SU-DHL-6 (cell line): Measurements from ENCODE around the gene FKBP9.

Experiments
- H2AFZ ChIP-seq: fragments of 200-600 bp; sonication (generic); 2 replicates; pipeline ENCODE4 v1.6.1; 2014; ENCODE audit warnings: low read depth, mild to moderate bottlenecking, moderate library complexity, mixed read lengths, antibody characterized with exemption, low read length; ENCODE audit not compliant: severe bottlenecking
- H3F3A ChIP-seq: fragments of 200-600 bp; shearing (Covaris generic); 2 replicates; pipeline ENCODE4 v1.6.0; 2016; ENCODE audit warnings: antibody characterized with exemption, mild to moderate bottlenecking; ENCODE audit not compliant: insufficient read depth
- H3K27ac ChIP-seq: fragments of 200-600 bp; sonication (generic); 2 replicates; pipeline ENCODE4 v1.5.1; 2016; ENCODE audit warnings: low read depth, mild to moderate bottlenecking, low read length, moderate library complexity, mixed read lengths
- H3K27me3 ChIP-seq: fragments of 200-600 bp; sonication (generic), shearing (Covaris generic); 2 replicates; pipeline ENCODE4 v1.6.0; 2014; ENCODE audit warnings: mild to moderate bottlenecking, low read length
- H3K36me3 ChIP-seq: fragments of 200-600 bp; sonication (generic); 2 replicates; pipeline ENCODE4 v1.6.1; 2014; ENCODE audit warnings: mild to moderate bottlenecking, low read length, mixed read lengths
- H3K4me2 ChIP-seq: fragments of 300-600, 200-600 bp; shearing (Covaris generic), sonication (generic); 2 replicates; pipeline ENCODE4 v1.6.0; 2014; ENCODE audit warnings: low read length, low read depth, mild to moderate bottlenecking; ENCODE audit not compliant: poor library complexity, severe bottlenecking
- H3K4me3 ChIP-seq: fragments of 200-600 bp; sonication (generic); 2 replicates; pipeline ENCODE4 v1.5.1; 2014; ENCODE audit warnings: antibody characterized with exemption, low read length, mild to moderate bottlenecking, mixed read lengths; ENCODE audit not compliant: insufficient read depth, poor library complexity, severe bottlenecking
- H3K79me2 ChIP-seq: fragments of 200-600 bp; sonication (generic); 2 replicates; pipeline ENCODE4 v1.6.1; 2014; ENCODE audit warnings: mild to moderate bottlenecking, low read length, moderate library complexity; ENCODE audit not compliant: insufficient read depth
- H3K9ac ChIP-seq: fragments of 200-600 bp; sonication (generic); 2 replicates; pipeline ENCODE4 v1.7.0; 2014; ENCODE audit warnings: mild to moderate bottlenecking, low read length
- H3K9me2 ChIP-seq: fragments of 200-600 bp; sonication (generic); replicated peaks from 2 replicates; pipeline ENCODE4 v1.6.1; 2014; ENCODE audit warnings: low read length; ENCODE audit not compliant: insufficient read depth
- H3K9me3 ChIP-seq: fragments of 200-600 bp; sonication (generic); 2 replicates; pipeline ENCODE4 v1.6.1; 2014; ENCODE audit warnings: low read length, mixed read lengths; ENCODE audit not compliant: insufficient read depth
- H4K20me1 ChIP-seq: fragments of 200-600 bp; sonication (generic); 2 replicates; pipeline ENCODE4 v1.6.1; 2014; ENCODE audit warnings: low read depth, mild to moderate bottlenecking, antibody characterized with exemption, low read length, moderate library complexity, mixed read lengths
- EZH2phosphoT487 ChIP-seq: fragments of 200-600 bp; sonication (generic), shearing (Covaris generic); conservative IDR thresholded peaks from 2 replicates; pipeline ENCODE4 v1.6.1; 2018; ENCODE audit warnings: mild to moderate bottlenecking, antibody characterized with exemption, low read length, moderate library complexity, mixed read lengths
- TF ChIP-seq, protein P1 (sequence below): fragments of 200-600 bp; sonication (generic); IDR thresholded peaks from one replicate; pipeline ENCODE4 v1.5.1; 2017; ENCODE audit warnings: antibody characterized with exemption, mild to moderate bottlenecking, low read length, moderate library complexity; ENCODE audit not compliant: insufficient read depth, poor library complexity, severe bottlenecking

The FKBP9 gene

DNA sequence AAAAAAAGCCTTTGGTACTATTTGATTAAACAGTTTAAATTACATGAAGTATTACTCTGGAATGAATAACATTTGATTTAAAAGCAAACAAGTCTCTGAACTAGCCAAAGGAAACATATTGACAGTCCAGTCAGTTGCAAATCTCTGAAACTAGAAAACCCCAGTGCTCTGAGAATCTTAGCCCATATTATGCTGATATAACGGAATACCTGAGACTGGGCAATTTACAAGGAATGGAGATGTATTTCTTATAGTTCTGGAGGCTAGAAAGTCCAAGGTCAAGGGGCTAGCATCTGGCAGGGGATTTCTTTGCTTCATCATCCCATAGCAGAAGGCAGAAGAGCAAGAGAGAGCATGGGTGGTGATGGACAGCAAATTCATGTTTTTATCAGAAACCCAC is 21.7 kb upstream of the FKBP9 start:
- no peak overlapping the region for H3K9ac ChIP-seq
- no peak overlapping the region for H2AFZ ChIP-seq
- no peaks in the 10 kb centered on the region for H3K36me3 ChIP-seq
- H3K4me2 ChIP-seq = no peak overlapping the region
- no peaks in the 10 kb centered on the region for H3K9me3 ChIP-seq
- H3K79me2 ChIP-seq = no peaks in the 10 kb centered on the region
- H4K20me1 ChIP-seq = no peaks in the 10 kb centered on the region
- no peaks in the 10 kb centered on the region for H3F3A ChIP-seq
- no peaks in the 10 kb centered on the region for H3K9me2 ChIP-seq
- TF ChIP-seq, protein P1, sequence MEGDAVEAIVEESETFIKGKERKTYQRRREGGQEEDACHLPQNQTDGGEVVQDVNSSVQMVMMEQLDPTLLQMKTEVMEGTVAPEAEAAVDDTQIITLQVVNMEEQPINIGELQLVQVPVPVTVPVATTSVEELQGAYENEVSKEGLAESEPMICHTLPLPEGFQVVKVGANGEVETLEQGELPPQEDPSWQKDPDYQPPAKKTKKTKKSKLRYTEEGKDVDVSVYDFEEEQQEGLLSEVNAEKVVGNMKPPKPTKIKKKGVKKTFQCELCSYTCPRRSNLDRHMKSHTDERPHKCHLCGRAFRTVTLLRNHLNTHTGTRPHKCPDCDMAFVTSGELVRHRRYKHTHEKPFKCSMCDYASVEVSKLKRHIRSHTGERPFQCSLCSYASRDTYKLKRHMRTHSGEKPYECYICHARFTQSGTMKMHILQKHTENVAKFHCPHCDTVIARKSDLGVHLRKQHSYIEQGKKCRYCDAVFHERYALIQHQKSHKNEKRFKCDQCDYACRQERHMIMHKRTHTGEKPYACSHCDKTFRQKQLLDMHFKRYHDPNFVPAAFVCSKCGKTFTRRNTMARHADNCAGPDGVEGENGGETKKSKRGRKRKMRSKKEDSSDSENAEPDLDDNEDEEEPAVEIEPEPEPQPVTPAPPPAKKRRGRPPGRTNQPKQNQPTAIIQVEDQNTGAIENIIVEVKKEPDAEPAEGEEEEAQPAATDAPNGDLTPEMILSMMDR = no peak
- TF ChIP-seq EZH2phosphoT487 = no peak
- no peak overlapping the region for H3K27ac ChIP-seq
- H3K4me3 ChIP-seq = no peak overlapping the region
- H3K27me3 ChIP-seq = no peaks in the 10 kb centered on the region

DNA sequence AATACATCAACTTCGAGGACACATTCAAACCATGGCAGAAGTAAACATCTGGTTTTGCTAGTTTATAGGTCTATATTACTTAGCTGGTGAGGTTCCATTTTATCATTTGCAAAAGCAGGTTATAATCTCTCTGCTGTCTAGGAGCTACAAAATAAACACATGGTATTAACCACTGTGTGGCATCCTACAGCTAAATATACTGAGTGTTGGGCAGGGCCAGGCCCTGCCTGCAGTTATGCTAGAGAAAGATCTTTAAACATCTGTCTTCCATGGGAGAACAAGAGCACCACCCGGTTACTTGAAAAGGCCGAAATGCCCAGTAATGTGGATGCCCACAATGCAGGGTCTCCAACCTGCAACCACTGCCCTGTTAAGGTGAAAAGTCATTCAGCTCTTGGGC is 20.6 kb upstream of the FKBP9 start:
- no peak overlapping the region for H2AFZ ChIP-seq
- H3F3A ChIP-seq = no peaks in the 10 kb centered on the region
- no peaks in the 10 kb centered on the region for H3K9me2 ChIP-seq
- no peaks in the 10 kb centered on the region for H3K9me3 ChIP-seq
- H3K27me3 ChIP-seq = no peaks in the 10 kb centered on the region
- H3K4me3 ChIP-seq = no peak overlapping the region
- H3K4me2 ChIP-seq = no peak overlapping the region
- H3K36me3 ChIP-seq = no peaks in the 10 kb centered on the region
- no peaks in the 10 kb centered on the region for H3K79me2 ChIP-seq
- no peak overlapping the region for H3K27ac ChIP-seq
- no peak for TF ChIP-seq EZH2phosphoT487
- H4K20me1 ChIP-seq = no peaks in the 10 kb centered on the region
- H3K9ac ChIP-seq = no peak overlapping the region

DNA sequence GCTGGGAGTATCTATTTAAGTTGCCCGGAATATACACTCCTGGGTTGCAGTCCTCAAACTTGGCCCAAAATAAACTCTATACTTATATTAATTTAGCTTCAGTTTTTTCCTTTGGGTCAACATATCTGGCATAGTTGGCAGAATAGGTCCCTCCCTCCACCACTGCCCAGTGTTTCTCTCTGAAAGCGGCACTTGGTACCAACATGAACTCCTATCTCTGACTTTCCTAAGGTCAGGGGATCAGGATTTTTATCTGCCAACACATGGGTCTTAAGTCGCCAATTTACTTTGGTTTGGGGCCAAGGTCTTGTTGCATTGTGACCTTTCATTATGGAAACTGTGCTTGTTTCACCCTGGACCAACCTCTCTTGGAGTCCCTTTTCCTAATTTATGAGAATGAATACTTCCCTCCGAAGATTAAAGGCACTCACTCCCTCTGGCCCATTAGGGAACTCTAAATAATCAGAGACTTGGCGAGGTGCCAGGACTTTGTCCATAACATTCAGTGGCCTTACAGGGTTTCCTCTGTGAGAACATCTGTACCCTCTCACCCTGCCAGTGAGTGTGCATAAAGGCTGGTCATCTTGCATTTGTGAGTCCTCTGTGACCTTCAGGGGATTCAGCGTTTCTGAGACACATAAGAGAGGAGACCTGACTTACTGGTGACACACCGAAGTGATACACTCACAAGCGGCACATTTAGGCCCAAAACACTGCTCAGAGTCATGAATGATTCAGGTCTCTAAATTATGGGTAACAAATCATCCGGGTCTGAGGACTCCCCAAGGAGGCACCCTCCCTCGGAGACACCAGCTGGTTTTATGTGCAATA is 19.7 kb upstream of the FKBP9 start:
- Histone ChIP-seq H3K9me3 (no peaks in the 10 kb centered on the region), H3K27ac (no peak overlapping the region), H3K9me2 (no peaks in the 10 kb centered on the region), H3K36me3 (no peaks in the 10 kb centered on the region), H3K4me2 (no peak overlapping the region), H3K27me3 (no peaks in the 10 kb centered on the region), H4K20me1 (no peaks in the 10 kb centered on the region), H3K79me2 (no peaks in the 10 kb centered on the region), H3K9ac (no peak overlapping the region), H3K4me3 (no peak overlapping the region), H3F3A (no peaks in the 10 kb centered on the region), H2AFZ (no peak overlapping the region)
- TF ChIP-seq EZH2phosphoT487 = no peak

DNA sequence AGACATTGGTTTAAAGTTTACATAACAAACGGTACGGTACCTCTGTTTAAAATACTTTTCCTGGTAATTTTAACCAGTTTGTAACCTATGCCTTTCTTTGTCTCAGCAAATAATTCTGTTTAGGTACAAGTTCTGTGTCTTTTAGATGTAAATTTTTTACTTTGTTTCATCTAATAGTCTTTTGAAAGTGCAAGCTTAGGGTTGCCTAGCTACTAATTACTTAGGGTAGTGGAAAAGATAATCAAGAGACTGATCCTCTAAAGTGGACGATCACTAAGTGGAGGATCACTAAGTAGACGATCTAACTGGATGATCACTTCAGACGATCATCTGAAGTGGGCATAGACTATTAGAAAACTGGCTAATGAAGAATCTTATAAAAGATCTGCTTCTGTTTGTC is 16.1 kb upstream of the FKBP9 start:
- no peak overlapping the region for H2AFZ ChIP-seq
- H3K36me3 ChIP-seq = no peaks in the 10 kb centered on the region
- TF ChIP-seq EZH2phosphoT487 = no peak
- TF ChIP-seq, protein P1 = no peak
- H3K27me3 ChIP-seq = no peaks in the 10 kb centered on the region
- peaks cover 2% of the 10 kb centered on the region; the same call in 1 of the 2 replicates for H3K9me3 ChIP-seq
- H3F3A ChIP-seq = no peaks in the 10 kb centered on the region
- H3K9me2 ChIP-seq = no peaks in the 10 kb centered on the region
- H3K9ac ChIP-seq = no peak overlapping the region
- no peaks in the 10 kb centered on the region for H4K20me1 ChIP-seq
- H3K79me2 ChIP-seq = no peaks in the 10 kb centered on the region
- no peak overlapping the region for H3K27ac ChIP-seq
- no peak overlapping the region for H3K4me3 ChIP-seq
- no peak overlapping the region for H3K4me2 ChIP-seq
